Neural cell (in vitro differentiated cells): Measurements from ENCODE around the gene MAST4.

Source experiments
- RAD21 ChIP-seq: fragments of 450-650 bp; conservative IDR thresholded peaks from 2 replicates; pipeline ENCODE4 v1.6.1; 2014; ENCODE audit warnings: antibody characterized with exemption, mild to moderate bottlenecking, moderate library complexity
- TF ChIP-seq, protein P1 (sequence below): fragments of 450-650 bp; IDR thresholded peaks from 2 replicates; pipeline ENCODE4 v1.5.1; 2014; ENCODE audit warnings: antibody characterized with exemption, mild to moderate bottlenecking, moderate library complexity; ENCODE audit not compliant: poor library complexity, severe bottlenecking
- TF ChIP-seq, protein P2 (sequence below): IDR thresholded peaks from 2 replicates; pipeline ENCODE4 v1.6.1; 2012; ENCODE audit warnings: borderline replicate concordance

DNA sequence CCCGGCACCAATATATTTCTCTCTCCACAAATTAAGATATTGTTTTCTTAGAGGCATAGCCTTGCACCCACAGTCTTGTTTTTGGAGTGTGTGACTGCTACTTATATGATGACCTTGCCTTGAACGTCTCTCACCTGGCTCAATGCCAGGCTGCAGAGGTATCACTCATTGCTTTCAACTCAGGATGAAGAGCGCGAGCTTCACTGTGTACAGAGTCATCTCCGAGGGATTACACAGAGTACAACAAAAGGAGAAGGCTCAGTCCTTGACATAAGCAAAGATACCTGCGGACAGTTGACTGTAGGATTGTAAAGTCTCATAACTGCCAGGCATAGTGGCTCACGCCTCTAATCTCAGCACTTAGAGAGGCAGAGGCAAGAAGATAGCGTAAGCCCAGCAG, 546.6 kb downstream of the MAST4 start:
- no peak for TF ChIP-seq RAD21
- TF ChIP-seq, protein P1, sequence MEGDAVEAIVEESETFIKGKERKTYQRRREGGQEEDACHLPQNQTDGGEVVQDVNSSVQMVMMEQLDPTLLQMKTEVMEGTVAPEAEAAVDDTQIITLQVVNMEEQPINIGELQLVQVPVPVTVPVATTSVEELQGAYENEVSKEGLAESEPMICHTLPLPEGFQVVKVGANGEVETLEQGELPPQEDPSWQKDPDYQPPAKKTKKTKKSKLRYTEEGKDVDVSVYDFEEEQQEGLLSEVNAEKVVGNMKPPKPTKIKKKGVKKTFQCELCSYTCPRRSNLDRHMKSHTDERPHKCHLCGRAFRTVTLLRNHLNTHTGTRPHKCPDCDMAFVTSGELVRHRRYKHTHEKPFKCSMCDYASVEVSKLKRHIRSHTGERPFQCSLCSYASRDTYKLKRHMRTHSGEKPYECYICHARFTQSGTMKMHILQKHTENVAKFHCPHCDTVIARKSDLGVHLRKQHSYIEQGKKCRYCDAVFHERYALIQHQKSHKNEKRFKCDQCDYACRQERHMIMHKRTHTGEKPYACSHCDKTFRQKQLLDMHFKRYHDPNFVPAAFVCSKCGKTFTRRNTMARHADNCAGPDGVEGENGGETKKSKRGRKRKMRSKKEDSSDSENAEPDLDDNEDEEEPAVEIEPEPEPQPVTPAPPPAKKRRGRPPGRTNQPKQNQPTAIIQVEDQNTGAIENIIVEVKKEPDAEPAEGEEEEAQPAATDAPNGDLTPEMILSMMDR = no peak
- TF ChIP-seq, protein P2, sequence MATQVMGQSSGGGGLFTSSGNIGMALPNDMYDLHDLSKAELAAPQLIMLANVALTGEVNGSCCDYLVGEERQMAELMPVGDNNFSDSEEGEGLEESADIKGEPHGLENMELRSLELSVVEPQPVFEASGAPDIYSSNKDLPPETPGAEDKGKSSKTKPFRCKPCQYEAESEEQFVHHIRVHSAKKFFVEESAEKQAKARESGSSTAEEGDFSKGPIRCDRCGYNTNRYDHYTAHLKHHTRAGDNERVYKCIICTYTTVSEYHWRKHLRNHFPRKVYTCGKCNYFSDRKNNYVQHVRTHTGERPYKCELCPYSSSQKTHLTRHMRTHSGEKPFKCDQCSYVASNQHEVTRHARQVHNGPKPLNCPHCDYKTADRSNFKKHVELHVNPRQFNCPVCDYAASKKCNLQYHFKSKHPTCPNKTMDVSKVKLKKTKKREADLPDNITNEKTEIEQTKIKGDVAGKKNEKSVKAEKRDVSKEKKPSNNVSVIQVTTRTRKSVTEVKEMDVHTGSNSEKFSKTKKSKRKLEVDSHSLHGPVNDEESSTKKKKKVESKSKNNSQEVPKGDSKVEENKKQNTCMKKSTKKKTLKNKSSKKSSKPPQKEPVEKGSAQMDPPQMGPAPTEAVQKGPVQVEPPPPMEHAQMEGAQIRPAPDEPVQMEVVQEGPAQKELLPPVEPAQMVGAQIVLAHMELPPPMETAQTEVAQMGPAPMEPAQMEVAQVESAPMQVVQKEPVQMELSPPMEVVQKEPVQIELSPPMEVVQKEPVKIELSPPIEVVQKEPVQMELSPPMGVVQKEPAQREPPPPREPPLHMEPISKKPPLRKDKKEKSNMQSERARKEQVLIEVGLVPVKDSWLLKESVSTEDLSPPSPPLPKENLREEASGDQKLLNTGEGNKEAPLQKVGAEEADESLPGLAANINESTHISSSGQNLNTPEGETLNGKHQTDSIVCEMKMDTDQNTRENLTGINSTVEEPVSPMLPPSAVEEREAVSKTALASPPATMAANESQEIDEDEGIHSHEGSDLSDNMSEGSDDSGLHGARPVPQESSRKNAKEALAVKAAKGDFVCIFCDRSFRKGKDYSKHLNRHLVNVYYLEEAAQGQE = no peak
